Esophagus muscularis mucosa (tissue), 4 donors: ENCODE data around the gene KDSR.

Experiments used
- EP300 ChIP-seq: sonication (generic); formaldehyde crosslinking; IDR thresholded peaks from one replicate; pipeline ENCODE4 v1.6.1; 2017; ENCODE audit warnings: antibody characterized with exemption
- POLR2A ChIP-seq: fragments of 450-650 bp; IDR thresholded peaks from one replicate; pipeline ENCODE4 v1.6.1; 2017; ENCODE audit warnings: antibody characterized with exemption, moderate library complexity, mild to moderate bottlenecking, low read depth
- POLR2AphosphoS5 ChIP-seq, 2 donors: sonication (generic); formaldehyde crosslinking; IDR thresholded peaks; one replicate each; pipeline ENCODE4 v1.6.1; 2017; ENCODE audit warnings: antibody characterized with exemption in 2 of 2
- TF ChIP-seq, protein P1 (sequence below), 3 experiments: fragments of 200-600 bp in 2 of 3; fragments of 450-650 bp in 1 of 3; sonication (generic) in 2 of 3; IDR thresholded peaks; one replicate each; pipeline ENCODE4 v1.5.1; 2017 to 2019; ENCODE audit warnings: antibody characterized with exemption in 3 of 3, mild to moderate bottlenecking in 2 of 3, moderate library complexity in 1 of 3

DNA sequence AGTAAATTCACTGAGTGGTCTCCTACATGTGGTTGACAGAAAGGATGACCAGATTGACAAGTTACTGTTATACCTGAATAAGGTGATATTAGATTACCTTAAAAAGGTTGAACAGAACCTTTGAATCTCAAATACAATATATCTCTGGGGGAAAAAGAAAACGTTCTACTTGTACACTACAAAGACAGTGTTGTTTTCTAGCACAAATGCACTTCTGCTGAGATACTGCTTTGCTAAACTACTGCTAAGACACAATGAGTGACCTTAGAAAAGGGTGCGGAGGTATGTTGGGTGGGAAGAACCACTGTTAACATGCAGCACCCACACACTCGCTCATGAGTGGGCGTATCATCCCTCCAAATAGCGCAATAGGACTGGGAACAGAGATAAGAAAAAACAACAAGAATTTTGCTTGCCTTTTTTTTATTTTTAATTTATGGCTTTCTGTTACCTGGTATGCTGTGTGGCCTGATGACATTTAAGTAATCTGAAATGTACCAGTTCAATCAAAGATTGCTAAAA is 53.5 kb downstream of the KDSR start:
- TF ChIP-seq, protein P1, sequence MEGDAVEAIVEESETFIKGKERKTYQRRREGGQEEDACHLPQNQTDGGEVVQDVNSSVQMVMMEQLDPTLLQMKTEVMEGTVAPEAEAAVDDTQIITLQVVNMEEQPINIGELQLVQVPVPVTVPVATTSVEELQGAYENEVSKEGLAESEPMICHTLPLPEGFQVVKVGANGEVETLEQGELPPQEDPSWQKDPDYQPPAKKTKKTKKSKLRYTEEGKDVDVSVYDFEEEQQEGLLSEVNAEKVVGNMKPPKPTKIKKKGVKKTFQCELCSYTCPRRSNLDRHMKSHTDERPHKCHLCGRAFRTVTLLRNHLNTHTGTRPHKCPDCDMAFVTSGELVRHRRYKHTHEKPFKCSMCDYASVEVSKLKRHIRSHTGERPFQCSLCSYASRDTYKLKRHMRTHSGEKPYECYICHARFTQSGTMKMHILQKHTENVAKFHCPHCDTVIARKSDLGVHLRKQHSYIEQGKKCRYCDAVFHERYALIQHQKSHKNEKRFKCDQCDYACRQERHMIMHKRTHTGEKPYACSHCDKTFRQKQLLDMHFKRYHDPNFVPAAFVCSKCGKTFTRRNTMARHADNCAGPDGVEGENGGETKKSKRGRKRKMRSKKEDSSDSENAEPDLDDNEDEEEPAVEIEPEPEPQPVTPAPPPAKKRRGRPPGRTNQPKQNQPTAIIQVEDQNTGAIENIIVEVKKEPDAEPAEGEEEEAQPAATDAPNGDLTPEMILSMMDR (IDR thresholded peaks at IDR 0.05) = no peak
- TF ChIP-seq POLR2AphosphoS5 (IDR thresholded peaks at IDR 0.05) (no peak), POLR2A (no peak), EP300 (no peak)
